Testis (tissue), 3 donors: ENCODE results near the gene PEX13. TPM values are rescaled to one million over a fixed set of nuclear protein-coding genes. Genes with fewer than 3 reads are reported as not detected.

ENCODE experiments used
- DNase-seq: peaks from one replicate; pipeline ENCODE4 v3.0.0-alpha.2; 2019
- H3K27ac ChIP-seq, 2 donors: fragments of 200-600 bp; sonication (generic); one replicate each; pipeline ENCODE4 v1.5.1; 2019
- H3K27me3 ChIP-seq: fragments of 200-600 bp; sonication (generic); one replicate; pipeline ENCODE4 v1.5.1; 2019
- H3K36me3 ChIP-seq: fragments of 200-600 bp; sonication (generic); one replicate; pipeline ENCODE4 v1.5.1; 2017; ENCODE audit warnings: low read depth; ENCODE audit errors: missing control alignments
- H3K4me1 ChIP-seq: fragments of 200-600 bp; sonication (generic); one replicate; pipeline ENCODE4 v1.5.1; 2019
- H3K4me3 ChIP-seq, 2 donors: fragments of 200-600 bp; sonication (generic); one replicate each; pipeline ENCODE4 v1.5.1; 2017 to 2019
- H3K9me3 ChIP-seq: fragments of 200-600 bp; sonication (generic); one replicate; pipeline ENCODE4 v1.5.1; 2017
- POLR2A ChIP-seq: fragments of 450-650 bp; IDR thresholded peaks from one replicate; pipeline ENCODE4 v1.6.1; 2017; ENCODE audit warnings: antibody characterized with exemption, mild to moderate bottlenecking, moderate library complexity
- WGBS, 2 donors: methylation state at CpG; one replicate each; pipeline ENCODE4 v1.1.5; 2018; 5-methylcytosine and 5-hydroxymethylcytosine counted together
- intact Hi-C: fragments of 100-400 bp; cut with DNase I; formaldehyde crosslinking; loops from one replicate; pipeline ENCODE4 v1.15.1; 2023; ENCODE audit warnings: low total_unique reads
- polyA plus RNA-seq: library from polyadenylated mRNA; stranded (reverse); fragments of 350-450 nt; fragmentation: Illumina TruSeq; extraction: RNeasy Lipid Tissue Mini Kit (QIAGEN cat#74804); gene quantifications from one replicate; pipeline ENCODE4 v1.2.3, GENCODE V29; 2014; ENCODE audit warnings: low read depth, low replicate concordance; ENCODE audit not compliant: insufficient read depth
- total RNA-seq, 2 donors: library from RNA; depleted of rRNA; stranded (reverse); fragments of >200 nt; gene quantifications; one replicate each; pipeline ENCODE4 v1.2.3, GENCODE V29; 2016
- TF ChIP-seq, protein P1 (sequence below), 3 experiments: fragments of 450-650 bp in 2 of 3; fragments of 200-600 bp in 1 of 3; sonication (generic) in 1 of 3; IDR thresholded peaks; one replicate each; pipeline ENCODE4 v1.5.1; 2016 to 2019; ENCODE audit warnings: antibody characterized with exemption in 3 of 3, mild to moderate bottlenecking in 2 of 3, moderate library complexity in 1 of 3

Gene PEX13
- total and polyA plus RNA-seq, 3 donors from 2014 or later = 34.6 to 44.3 (median 39.0) TPM

DNA sequence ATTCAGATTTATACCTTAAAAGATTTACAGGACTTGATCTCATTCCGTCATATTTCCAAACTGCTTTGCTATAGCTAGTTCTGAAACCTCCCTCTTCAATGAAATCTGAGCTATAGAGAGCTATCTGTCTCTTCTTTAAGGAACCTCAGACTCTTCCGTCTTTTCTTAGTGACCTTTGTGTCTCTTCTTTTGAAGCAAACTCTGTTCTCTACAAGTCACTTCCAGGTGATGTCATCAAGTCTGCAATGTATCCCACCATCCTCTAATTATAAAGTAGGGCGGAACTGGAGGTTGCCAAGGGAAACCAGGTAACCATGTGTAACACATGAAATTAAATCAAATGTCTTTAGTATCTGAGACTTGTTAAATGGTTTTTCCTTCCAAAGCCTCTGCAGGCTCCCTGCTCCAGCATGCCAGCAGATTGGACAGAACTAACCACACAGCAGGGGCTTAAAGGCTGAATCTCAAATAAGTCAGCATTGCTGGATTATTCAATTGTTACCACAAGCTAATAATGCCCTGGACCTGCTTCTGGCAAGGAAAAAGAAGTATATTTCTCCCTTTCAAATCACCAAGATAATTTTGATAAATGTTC is 41.2 kb upstream of the PEX13 start:
- Histone ChIP-seq H3K4me3 (no peak overlapping the region), H3K27me3 (no peaks in the 10 kb centered on the region), H3K27ac (no peak overlapping the region), H3K36me3 (no peaks in the 10 kb centered on the region), H3K9me3 (no peaks in the 10 kb centered on the region), H3K4me1 (no peaks in the 10 kb centered on the region)
- intact Hi-C loops = no loop called here
- no peak for TF ChIP-seq POLR2A
- TF ChIP-seq, protein P1, sequence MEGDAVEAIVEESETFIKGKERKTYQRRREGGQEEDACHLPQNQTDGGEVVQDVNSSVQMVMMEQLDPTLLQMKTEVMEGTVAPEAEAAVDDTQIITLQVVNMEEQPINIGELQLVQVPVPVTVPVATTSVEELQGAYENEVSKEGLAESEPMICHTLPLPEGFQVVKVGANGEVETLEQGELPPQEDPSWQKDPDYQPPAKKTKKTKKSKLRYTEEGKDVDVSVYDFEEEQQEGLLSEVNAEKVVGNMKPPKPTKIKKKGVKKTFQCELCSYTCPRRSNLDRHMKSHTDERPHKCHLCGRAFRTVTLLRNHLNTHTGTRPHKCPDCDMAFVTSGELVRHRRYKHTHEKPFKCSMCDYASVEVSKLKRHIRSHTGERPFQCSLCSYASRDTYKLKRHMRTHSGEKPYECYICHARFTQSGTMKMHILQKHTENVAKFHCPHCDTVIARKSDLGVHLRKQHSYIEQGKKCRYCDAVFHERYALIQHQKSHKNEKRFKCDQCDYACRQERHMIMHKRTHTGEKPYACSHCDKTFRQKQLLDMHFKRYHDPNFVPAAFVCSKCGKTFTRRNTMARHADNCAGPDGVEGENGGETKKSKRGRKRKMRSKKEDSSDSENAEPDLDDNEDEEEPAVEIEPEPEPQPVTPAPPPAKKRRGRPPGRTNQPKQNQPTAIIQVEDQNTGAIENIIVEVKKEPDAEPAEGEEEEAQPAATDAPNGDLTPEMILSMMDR (IDR thresholded peaks at IDR 0.05) = no peak
- DNase-seq = no peak
- 87 to 93% methylated on average over 3 of the region's 3 CpGs for WGBS, 2 donors

DNA sequence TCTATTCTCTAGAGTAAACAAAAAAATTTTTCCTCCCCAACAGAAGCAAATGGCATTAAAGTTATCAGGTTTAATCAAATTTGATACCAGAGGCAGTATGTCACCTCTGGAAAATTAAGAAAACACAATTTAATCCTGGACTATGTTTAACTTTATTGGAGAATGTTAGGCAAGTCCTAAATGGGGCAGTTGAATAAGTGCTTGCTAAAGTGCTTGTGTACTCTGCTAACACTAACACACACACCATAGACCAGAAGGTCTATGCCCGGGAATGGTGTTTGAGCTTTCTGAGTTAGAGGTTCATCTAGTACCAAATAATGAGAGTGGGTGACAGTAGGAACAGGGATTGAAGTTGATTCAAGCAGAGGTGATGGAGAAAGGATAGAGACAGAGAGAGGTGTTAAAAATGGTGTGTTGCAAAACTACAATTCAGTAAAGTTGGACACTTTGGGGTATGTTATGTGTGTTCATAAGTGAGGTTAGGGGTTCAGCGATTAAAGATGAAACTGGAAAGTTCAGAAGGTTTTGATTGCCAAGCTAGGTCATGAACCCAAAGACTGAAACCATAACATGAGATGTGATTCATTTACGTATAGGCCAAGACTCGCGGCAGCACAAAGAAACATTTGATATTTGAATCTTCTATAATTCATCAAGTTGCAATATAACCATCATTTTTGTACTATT is 40.5 kb upstream of the PEX13 start:
- Histone ChIP-seq H3K27me3 (no peaks in the 10 kb centered on the region), H3K27ac (no peak overlapping the region), H3K36me3 (no peaks in the 10 kb centered on the region), H3K9me3 (no peaks in the 10 kb centered on the region), H3K4me3 (no peak overlapping the region), H3K4me1 (no peaks in the 10 kb centered on the region)
- no peak for DNase-seq
- TF ChIP-seq POLR2A = no peak
- TF ChIP-seq, protein P1 (IDR thresholded peaks at IDR 0.05) = no peak
- intact Hi-C loops = no loop called here
- 73 to 74% methylated on average over 5 of the region's 5 CpGs for WGBS, 2 donors

DNA sequence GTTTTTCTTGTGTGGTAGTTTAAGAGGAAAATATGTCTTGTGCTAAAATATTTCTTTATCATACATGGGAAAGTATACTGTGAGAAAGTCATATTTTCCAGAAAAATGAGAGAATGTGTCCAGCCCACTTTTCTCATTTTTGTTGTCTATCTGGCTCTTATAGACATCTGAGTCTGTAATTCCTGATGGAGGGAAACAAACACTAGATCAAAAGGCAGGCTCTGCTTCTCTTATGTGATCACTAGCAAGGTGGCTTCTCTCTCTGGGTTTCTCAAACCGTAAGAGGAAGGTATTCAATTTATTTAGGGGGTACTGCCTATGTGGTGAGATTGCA is 40.0 kb upstream of the PEX13 start:
- Histone ChIP-seq H3K4me1 (no peaks in the 10 kb centered on the region), H3K4me3 (no peak overlapping the region), H3K27me3 (no peaks in the 10 kb centered on the region), H3K36me3 (no peaks in the 10 kb centered on the region), H3K9me3 (no peaks in the 10 kb centered on the region), H3K27ac (no peak overlapping the region)
- no peak for TF ChIP-seq POLR2A
- TF ChIP-seq, protein P1 (IDR thresholded peaks at IDR 0.05) = no peak
- intact Hi-C loops = no loop called here
- WGBS, 2 donors = 85 to 100% methylated on average over 1 of the region's 1 CpG
- no peak for DNase-seq

DNA sequence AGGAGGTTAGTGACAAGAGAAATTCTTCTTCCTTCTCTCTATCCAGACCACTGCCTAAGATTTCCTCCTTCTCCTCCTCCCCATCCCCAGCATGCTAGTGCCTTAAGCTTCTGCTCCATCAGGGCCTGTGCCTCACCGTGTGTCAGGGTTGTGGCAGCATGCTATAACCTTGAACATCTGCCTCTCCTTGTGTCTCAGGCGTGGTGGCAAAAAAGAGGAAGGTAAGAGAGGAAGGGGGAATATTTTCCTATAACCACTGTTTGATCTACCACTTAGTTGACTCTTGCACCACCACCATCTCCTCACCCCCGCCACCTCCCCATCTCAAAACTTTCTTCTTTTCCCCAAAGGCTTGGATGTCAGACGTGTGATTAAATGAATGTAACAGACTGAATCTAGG is 38.3 kb upstream of the PEX13 start:
- no peaks in the 10 kb centered on the region for H3K9me3 ChIP-seq
- intact Hi-C loops = no loop called here
- no peak overlapping the region for H3K4me3 ChIP-seq
- TF ChIP-seq POLR2A = no peak
- TF ChIP-seq, protein P1 (IDR thresholded peaks at IDR 0.05) = no peak
- H3K27ac ChIP-seq = no peak overlapping the region
- H3K4me1 ChIP-seq = no peaks in the 10 kb centered on the region
- H3K27me3 ChIP-seq = no peaks in the 10 kb centered on the region
- no peaks in the 10 kb centered on the region for H3K36me3 ChIP-seq
- no peak for DNase-seq
- WGBS, 2 donors = 76 to 85% methylated on average over 4 of the region's 4 CpGs
